Cardiac fibroblast (primary cell): ENCODE results near the gene KLHL5.
"Not testable (repeated sequence)": the region's sequence is repeated elsewhere in the genome, so short reads cannot be mapped to it uniquely, and the experiment has no call there.

Experiments used
- DNase-seq, 2 donors: peaks; one replicate each; pipeline versions ENCODE4 v3.0.0 to v3.0.0-alpha.2; 2010; ENCODE audit warnings: low read depth in 2 of 2
- H3K4me3 ChIP-seq, 2 donors: replicated peaks in 1 of 2; 1 replicate in 1 of 2; 2 replicates in 1 of 2; pipeline ENCODE4 v1.5.1; 2011; ENCODE audit warnings: low read depth in 2 of 2, low read length in 2 of 2, mild to moderate bottlenecking in 2 of 2, moderate library complexity in 1 of 2
- CTCF ChIP-seq: IDR thresholded peaks from one replicate; pipeline ENCODE4 v1.5.1; 2011; ENCODE audit warnings: low read depth, mild to moderate bottlenecking, low read length, inconsistent platforms

KLHL5 gene

GRCh38 chr4:39125600-39125985 is 63.6 kb downstream of the KLHL5 start:
- no peak for DNase-seq
- no peak overlapping the region for H3K4me3 ChIP-seq
- no peak for TF ChIP-seq CTCF

GRCh38 chr4:39126256-39127095 is 64.4 kb downstream of the KLHL5 start:
- H3K4me3 ChIP-seq: no peak overlapping the region
- DNase-seq: no peak
- no peak for TF ChIP-seq CTCF

GRCh38 chr4:39133623-39134022 is 71.6 kb downstream of the KLHL5 start:
- no peak for DNase-seq
- no peak overlapping the region for H3K4me3 ChIP-seq
- TF ChIP-seq CTCF: no peak

GRCh38 chr4:39134683-39135306 is 72.8 kb downstream of the KLHL5 start:
- no peak for TF ChIP-seq CTCF
- no peak overlapping the region for H3K4me3 ChIP-seq
- DNase-seq: no peak

- not testable (repeated sequence) for DNase-seq, H3K4me3 ChIP-seq
Observed at GRCh38 chr4:39138227-39138626, 76.2 kb downstream of the KLHL5 start.

- TF ChIP-seq CTCF: no peak
- DNase-seq: no peak
Observed at GRCh38 chr4:39146211-39146610, 84.2 kb downstream of the KLHL5 start.

GRCh38 chr4:39154009-39154408 is 92.0 kb downstream of the KLHL5 start:
- DNase-seq: no peak
- no peak overlapping the region for H3K4me3 ChIP-seq
- TF ChIP-seq CTCF: no peak

More at GRCh38 chr4:39146211-39146610, 84.2 kb downstream of the KLHL5 start:
- H3K4me3 ChIP-seq: no peak overlapping the region
